ENCODE measurements around the gene OLIG1.

The OLIG1 gene, protein sequence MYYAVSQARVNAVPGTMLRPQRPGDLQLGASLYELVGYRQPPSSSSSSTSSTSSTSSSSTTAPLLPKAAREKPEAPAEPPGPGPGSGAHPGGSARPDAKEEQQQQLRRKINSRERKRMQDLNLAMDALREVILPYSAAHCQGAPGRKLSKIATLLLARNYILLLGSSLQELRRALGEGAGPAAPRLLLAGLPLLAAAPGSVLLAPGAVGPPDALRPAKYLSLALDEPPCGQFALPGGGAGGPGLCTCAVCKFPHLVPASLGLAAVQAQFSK

DNA sequence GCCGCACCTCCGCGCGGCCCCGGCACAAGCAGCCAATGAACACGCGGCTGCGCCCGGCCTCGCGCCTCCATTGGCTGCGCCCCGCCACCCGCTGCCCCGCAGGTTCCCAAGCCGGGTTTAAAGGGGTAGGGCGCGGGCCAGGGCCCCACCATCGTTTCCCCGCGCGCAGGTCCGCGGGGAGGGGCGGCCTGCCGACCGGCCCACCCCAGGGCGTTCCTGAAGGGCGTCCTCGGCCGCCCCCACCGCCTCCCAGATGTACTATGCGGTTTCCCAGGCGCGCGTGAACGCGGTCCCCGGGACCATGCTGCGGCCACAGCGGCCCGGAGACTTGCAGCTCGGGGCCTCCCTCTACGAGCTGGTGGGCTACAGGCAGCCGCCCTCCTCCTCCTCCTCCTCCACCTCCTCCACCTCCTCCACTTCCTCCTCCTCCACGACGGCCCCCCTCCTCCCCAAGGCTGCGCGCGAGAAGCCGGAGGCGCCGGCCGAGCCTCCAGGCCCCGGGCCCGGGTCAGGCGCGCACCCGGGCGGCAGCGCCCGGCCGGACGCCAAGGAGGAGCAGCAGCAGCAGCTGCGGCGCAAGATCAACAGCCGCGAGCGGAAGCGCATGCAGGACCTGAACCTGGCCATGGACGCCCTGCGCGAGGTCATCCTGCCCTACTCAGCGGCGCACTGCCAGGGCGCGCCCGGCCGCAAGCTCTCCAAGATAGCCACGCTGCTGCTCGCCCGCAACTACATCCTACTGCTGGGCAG is at the start of gene OLIG1:
Gene OLIG1 (plus strand): TSS at position 148 of the 750 bp plus-strand sequence. CDS start 106 bp downstream, at position 254.
- no peak for DNase-seq

- no peak for DNase-seq
These were observed 49.3 kb upstream of the OLIG1 start for GRCh38 chr21:33020558-33021100.

DNA sequence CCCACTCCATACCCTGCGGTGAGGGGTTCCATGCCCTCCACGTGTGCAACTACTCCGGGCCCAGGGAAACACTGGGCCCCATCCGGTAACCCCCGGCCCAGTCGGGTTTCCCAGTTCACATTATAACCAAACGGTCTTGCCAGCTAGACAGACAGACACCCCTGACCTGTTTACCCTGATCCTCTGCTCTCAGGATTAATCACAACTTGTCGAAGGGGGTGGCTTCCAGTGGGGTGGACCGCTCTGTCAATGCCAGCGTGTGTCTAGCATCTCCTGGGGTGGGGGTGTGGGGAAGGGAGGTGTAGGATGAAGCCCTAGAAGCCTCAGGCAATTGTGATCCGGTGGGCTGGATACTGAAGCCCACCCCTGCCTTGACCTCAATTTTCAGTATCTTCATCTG is 48.8 kb upstream of the OLIG1 start:
- no peak for DNase-seq

- DNase-seq: no peak
These were observed 48.3 kb upstream of the OLIG1 start for GRCh38 chr21:33021667-33022066.

GRCh38 chr21:33022489-33022827 is 47.5 kb upstream of the OLIG1 start:
- DNase-seq: no peak

DNA sequence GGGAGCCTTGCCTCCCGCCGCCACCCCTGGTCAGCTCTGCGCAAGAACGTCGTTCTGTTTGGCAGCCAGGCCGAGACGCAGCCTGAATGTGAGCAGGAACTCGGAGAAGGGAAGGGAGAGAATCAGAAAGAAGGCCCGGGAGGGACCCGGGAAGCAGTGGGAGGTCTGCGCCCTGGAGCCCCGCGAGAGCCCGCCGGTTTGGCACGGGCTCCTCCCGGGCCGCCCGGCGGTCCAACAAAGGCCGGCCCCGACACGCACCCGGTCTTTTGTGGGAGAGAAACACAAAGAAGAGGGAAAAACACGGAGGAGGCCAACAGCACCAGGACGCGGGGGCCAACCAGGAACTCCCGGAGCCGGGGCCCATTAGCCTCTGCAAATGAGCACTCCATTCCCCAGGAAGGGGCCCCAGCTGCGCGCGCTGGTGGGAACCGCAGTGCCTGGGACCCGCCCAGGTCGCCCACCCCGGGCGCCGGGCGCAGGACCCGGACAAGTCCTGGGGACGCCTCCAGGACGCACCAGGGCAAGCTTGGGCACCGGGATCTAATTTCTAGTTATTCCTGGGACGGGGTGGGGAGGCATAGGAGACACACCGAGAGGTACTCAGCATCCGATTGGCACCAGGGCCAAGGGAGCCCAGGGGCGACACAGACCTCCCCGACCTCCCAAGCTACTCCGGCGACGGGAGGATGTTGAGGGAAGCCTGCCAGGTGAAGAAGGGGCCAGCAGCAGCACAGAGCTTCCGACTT is 46.9 kb upstream of the OLIG1 start:
- no peak for DNase-seq

- DNase-seq: no peak
These were observed 46.3 kb upstream of the OLIG1 start for GRCh38 chr21:33023574-33024200.

- DNase-seq: no peak
These were observed 45.5 kb upstream of the OLIG1 start for GRCh38 chr21:33024201-33025103.

DNA sequence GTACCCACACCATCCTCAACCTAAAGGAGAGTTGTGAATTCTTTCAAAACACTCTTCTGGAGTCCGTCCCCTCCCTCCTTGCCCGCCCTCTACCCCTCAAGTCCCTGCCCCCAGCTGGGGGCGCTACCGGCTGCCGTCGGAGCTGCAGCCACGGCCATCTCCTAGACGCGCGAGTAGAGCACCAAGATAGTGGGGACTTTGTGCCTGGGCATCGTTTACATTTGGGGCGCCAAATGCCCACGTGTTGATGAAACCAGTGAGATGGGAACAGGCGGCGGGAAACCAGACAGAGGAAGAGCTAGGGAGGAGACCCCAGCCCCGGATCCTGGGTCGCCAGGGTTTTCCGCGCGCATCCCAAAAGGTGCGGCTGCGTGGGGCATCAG is 44.8 kb upstream of the OLIG1 start:
- no peak for DNase-seq

DNA sequence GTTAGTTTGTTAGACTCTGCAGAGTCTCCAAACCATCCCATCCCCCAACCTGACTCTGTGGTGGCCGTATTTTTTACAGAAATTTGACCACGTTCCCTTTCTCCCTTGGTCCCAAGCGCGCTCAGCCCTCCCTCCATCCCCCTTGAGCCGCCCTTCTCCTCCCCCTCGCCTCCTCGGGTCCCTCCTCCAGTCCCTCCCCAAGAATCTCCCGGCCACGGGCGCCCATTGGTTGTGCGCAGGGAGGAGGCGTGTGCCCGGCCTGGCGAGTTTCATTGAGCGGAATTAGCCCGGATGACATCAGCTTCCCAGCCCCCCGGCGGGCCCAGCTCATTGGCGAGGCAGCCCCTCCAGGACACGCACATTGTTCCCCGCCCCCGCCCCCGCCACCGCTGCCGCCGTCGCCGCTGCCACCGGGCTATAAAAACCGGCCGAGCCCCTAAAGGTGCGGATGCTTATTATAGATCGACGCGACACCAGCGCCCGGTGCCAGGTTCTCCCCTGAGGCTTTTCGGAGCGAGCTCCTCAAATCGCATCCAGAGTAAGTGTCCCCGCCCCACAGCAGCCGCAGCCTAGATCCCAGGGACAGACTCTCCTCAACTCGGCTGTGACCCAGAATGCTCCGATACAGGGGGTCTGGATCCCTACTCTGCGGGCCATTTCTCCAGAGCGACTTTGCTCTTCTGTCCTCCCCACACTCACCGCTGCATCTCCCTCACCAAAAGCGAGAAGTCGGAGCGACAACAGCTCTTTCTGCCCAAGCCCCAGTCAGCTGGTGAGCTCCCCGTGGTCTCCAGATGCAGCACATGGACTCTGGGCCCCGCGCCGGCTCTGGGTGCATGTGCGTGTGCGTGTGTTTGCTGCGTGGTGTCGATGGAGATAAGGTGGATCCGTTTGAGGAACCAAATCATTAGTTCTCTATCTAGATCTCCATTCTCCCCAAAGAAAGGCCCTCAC is 44.2 kb upstream of the OLIG1 start, which contains the start of gene OLIG2:
Gene OLIG2 (plus strand): TSS at position 447 of the 954 bp plus-strand sequence. CDS start 928 bp downstream, outside the sequence.
- no peak for DNase-seq

- no peak for DNase-seq
These were observed 43.5 kb upstream of the OLIG1 start for GRCh38 chr21:33026443-33026858.

GRCh38 chr21:33026878-33027400 is 43.0 kb upstream of the OLIG1 start:
- DNase-seq: no peak

- no peak for DNase-seq
These were observed 42.3 kb upstream of the OLIG1 start for GRCh38 chr21:33027401-33028286.

DNA sequence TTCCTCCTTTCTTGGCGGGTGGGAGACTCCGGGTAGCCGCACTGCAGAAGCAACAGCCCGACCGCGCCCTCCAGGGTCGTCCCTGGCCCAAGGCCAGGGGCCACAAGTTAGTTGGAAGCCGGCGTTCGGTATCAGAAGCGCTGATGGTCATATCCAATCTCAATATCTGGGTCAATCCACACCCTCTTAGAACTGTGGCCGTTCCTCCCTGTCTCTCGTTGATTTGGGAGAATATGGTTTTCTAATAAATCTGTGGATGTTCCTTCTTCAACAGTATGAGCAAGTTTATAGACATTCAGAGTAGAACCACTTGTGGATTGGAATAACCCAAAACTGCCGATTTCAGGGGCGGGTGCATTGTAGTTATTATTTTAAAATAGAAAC is 41.7 kb upstream of the OLIG1 start:
- DNase-seq: no peak

- no peak for DNase-seq
These were observed 41.1 kb upstream of the OLIG1 start for GRCh38 chr21:33028773-33029384.

GRCh38 chr21:33029385-33029921 is 40.5 kb upstream of the OLIG1 start:
- no peak for DNase-seq

- no peak for DNase-seq
These were observed 39.9 kb upstream of the OLIG1 start for GRCh38 chr21:33029975-33030461.

- DNase-seq: no peak
These were observed 39.3 kb upstream of the OLIG1 start for GRCh38 chr21:33030633-33031032.

All from HCEC 1CT (cell line).